Adrenal gland (tissue), 5 donors: ENCODE results near the gene FGD2.

Experiments
- CTCF ChIP-seq, 6 experiments: fragments of 450-650 bp in 4 of 6; fragments of 200-600 bp in 2 of 6; sonication (generic) in 1 of 6; IDR thresholded peaks; 1 replicate in 5 of 6; 2 replicates in 1 of 6; pipeline versions ENCODE4 v1.5.1 to v1.8.0; 2016 to 2021; ENCODE audit warnings: antibody characterized with exemption in 6 of 6, mild to moderate bottlenecking in 2 of 6, moderate library complexity in 1 of 6
- POLR2A ChIP-seq, 2 donors: fragments of 450-650 bp; IDR thresholded peaks; one replicate each; pipeline ENCODE4 v1.6.1; 2017; ENCODE audit warnings: antibody characterized with exemption in 2 of 2, mild to moderate bottlenecking in 2 of 2, moderate library complexity in 1 of 2
- donor health status: DM: no; HTN: no; CAD: no.

GRCh38 chr6:36985808-36986703 lies 19.4 kb upstream of the FGD2 start, which contains the start of gene MTCH1:
- TF ChIP-seq CTCF (IDR thresholded peaks at IDR 0.05) (no peak), POLR2A (IDR thresholded peaks at IDR 0.05) (peak; percentile 94)
